Measurements from ENCODE around the gene HABP4. TPM values are rescaled to one million over a fixed set of nuclear protein-coding genes. Genes with fewer than 3 reads are reported as not detected.

The HABP4 gene
- total and polyA plus RNA-seq, 10 donors = 6.3 to 10.6 (median 7.7) TPM

DNA sequence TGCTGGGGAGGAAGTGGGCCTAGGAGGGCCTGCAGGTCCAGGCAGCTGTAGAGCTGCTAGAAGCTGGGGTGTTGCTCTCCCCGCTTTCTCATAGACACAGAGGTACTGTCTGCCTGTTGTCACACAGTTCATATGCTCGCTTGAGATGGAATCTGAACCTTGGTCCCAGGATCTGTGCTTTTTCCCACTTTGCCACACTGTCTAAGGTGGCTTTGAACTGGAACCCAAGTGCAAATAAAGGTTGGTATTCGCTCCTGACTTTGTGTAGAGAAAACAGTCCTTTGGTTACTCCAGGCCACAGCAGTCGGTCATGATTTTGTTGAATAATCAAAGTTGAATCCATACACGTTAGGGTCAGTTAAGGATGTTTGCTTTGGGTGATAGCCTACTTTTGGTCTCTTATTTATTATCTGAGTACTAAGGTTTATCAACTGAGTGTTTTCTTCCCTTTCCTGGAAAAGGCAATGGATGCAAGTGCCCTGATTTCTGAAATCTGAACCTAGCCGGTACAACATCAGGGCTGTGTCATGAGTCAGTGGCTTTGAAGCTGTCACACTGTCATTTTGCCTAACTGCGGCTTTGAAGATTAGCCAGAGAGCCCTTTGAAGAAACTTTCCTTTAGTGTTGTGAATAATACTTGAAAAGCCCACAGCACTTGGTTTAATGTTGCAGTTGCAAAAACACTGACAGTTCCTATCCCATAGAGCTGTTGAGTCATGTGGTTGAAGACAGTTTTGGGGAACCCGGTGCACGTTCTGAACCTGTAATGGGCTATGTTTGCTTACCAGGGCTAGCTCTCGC, 41.3 kb downstream of the HABP4 start:
- intact Hi-C loops (cut with DNase I; ENCODE audit: low total_unique reads) = no loop called here
- Histone ChIP-seq H3K4me1 (peaks cover 0 to 11% (median 0%) of the 10 kb centered on the region in 6 donors), H3K36me3 (peaks cover 0 to 67% (median 40%) of the 10 kb centered on the region in 6 donors), H3K27ac (no peak overlapping the region), H3K4me3 (no peak overlapping the region), H3K9me3 (no peaks in the 10 kb centered on the region), H3K27me3 (replicated peaks in 1 of 7) (no peaks in the 10 kb centered on the region)
- TF ChIP-seq, protein P1, sequence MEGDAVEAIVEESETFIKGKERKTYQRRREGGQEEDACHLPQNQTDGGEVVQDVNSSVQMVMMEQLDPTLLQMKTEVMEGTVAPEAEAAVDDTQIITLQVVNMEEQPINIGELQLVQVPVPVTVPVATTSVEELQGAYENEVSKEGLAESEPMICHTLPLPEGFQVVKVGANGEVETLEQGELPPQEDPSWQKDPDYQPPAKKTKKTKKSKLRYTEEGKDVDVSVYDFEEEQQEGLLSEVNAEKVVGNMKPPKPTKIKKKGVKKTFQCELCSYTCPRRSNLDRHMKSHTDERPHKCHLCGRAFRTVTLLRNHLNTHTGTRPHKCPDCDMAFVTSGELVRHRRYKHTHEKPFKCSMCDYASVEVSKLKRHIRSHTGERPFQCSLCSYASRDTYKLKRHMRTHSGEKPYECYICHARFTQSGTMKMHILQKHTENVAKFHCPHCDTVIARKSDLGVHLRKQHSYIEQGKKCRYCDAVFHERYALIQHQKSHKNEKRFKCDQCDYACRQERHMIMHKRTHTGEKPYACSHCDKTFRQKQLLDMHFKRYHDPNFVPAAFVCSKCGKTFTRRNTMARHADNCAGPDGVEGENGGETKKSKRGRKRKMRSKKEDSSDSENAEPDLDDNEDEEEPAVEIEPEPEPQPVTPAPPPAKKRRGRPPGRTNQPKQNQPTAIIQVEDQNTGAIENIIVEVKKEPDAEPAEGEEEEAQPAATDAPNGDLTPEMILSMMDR (IDR thresholded peaks at IDR 0.05 in 8 of 11, conservative IDR thresholded peaks at IDR 0.05 in 3 of 11) = no peak
- TF ChIP-seq POLR2A (IDR thresholded peaks at IDR 0.05) (no peak), POLR2AphosphoS5 (IDR thresholded peaks at IDR 0.05) (no peak)
- DNase-seq = no peak
- WGBS, 5 donors = 85 to 89% (median 89%) methylated on average over 10 of the region's 10 CpGs

DNA sequence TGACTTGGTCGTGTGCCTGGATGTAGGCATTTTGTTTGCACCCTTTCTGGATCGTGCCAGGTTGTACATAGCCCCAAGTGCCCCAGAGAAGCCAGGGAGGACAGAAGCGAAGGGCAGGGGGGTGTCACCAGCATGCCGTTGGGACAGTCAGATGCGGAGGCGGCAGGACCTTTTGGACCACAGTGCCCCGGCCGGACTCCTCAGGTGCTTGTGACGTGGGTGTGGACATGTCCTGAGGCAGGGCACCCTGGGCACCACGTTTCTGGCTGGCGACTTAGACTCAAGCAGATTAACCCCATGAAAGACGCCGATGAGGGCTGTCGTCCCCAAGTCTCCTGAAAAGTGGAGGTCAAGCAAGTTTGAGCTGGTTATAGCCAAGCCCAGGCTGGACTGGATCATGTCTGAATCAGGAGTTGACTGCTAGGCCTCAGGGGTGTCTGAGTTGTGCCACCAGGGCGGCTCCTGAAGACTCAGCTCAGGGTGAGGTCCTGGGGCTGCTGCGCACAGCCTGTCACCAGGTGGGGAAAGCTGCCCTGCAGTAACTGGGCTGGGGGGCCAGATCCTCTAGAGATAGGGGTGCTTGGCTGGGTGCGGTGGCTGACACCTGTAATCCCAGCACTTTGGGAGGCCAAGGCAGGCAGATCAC, 42.0 kb downstream of the HABP4 start:
- Histone ChIP-seq H3K9me3 (no peaks in the 10 kb centered on the region), H3K4me3 (no peak overlapping the region), H3K27ac (no peak overlapping the region), H3K4me1 (peaks cover 0 to 4% (median 0%) of the 10 kb centered on the region in 6 donors), H3K36me3 (peaks cover 0 to 67% (median 40%) of the 10 kb centered on the region in 6 donors), H3K27me3 (replicated peaks in 1 of 7) (no peaks in the 10 kb centered on the region)
- intact Hi-C loops (cut with DNase I; ENCODE audit: low total_unique reads) = no loop called here
- TF ChIP-seq, protein P1 (IDR thresholded peaks at IDR 0.05 in 8 of 11, conservative IDR thresholded peaks at IDR 0.05 in 3 of 11) = no peak
- TF ChIP-seq POLR2A (IDR thresholded peaks at IDR 0.05) (no peak), POLR2AphosphoS5 (IDR thresholded peaks at IDR 0.05) (no peak)
- no peak for DNase-seq
- WGBS, 5 donors = 90 to 97% (median 93%) methylated on average over 6 to 17 of the region's 17 CpGs

DNA sequence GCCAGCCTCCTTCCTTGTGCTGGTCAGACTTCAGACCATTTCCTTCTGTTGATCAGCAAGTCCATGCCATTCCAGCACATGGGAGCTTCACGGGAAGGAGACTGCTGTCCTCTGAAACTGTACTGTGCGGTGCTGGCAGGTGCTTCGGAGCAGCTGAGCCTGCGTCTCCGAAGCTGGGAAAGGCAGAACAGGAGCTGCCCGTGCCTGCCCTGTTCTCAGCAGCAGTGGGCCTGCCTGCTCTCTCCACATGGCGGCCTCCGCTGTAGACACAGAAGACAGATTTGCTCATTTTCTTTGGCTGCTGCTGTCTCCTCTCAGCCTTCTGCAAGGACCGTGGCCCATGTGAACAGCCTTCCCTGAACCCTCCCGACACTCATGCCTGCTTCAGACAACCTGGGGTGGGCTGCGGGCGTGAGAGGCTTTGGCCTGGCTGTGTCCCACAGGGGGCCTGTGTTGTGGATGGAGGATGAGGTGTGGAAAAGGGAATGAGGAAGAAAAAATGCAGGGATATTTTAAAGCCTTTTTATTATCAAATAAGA, 43.1 kb downstream of the HABP4 start:
- H3K4me3 ChIP-seq = no peak overlapping the region
- TF ChIP-seq POLR2A (IDR thresholded peaks at IDR 0.05) (no peak), POLR2AphosphoS5 (IDR thresholded peaks at IDR 0.05) (no peak)
- TF ChIP-seq, protein P1 (IDR thresholded peaks at IDR 0.05 in 8 of 11, conservative IDR thresholded peaks at IDR 0.05 in 3 of 11) = no peak
- no peaks in the 10 kb centered on the region for H3K9me3 ChIP-seq
- no peaks in the 10 kb centered on the region for H3K27me3 ChIP-seq (replicated peaks in 1 of 7)
- no peak overlapping the region for H3K27ac ChIP-seq
- DNase-seq = no peak
- H3K4me1 ChIP-seq = no peaks in the 10 kb centered on the region
- H3K36me3 ChIP-seq = peaks cover 0 to 59% (median 37%) of the 10 kb centered on the region in 6 donors
- WGBS, 5 donors = 91 to 98% (median 94%) methylated on average over 6 to 12 of the region's 12 CpGs
- intact Hi-C loops (cut with DNase I; ENCODE audit: low total_unique reads) = no loop called here

DNA sequence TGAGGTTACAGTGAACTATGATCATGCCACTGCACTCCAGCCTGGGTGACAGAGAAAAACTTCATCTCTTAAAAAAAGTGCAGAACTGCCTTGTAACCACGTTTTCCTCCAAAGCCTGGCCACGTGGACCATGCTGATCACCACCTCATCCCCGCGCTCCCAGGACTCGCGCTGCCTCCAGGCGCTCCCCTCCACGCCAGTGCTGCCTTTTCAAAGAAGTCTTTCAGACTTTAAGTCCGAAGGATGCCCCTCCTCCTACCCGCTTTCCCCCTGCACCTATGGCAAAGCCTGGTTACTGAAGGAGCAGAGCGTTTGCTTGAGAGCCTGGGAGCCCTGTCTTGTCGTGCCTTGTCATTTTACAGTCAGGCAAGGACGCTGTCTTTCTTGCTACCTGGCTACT, 43.8 kb downstream of the HABP4 start:
- 84 to 88% (median 85%) methylated on average over 13 of the region's 13 CpGs for WGBS, 5 donors
- DNase-seq = no peak

More for the DNA sequence above, 43.8 kb downstream of the HABP4 start:
- H3K9me3 ChIP-seq = no peaks in the 10 kb centered on the region
- no peak overlapping the region for H3K4me3 ChIP-seq
- intact Hi-C loops (cut with DNase I; ENCODE audit: low total_unique reads) = no loop called here
- no peak overlapping the region for H3K27ac ChIP-seq
- TF ChIP-seq, protein P1 (IDR thresholded peaks at IDR 0.05 in 8 of 11, conservative IDR thresholded peaks at IDR 0.05 in 3 of 11) = no peak
- TF ChIP-seq POLR2A (IDR thresholded peaks at IDR 0.05) (no peak), POLR2AphosphoS5 (IDR thresholded peaks at IDR 0.05) (no peak)
- H3K27me3 ChIP-seq (replicated peaks in 1 of 7) = no peaks in the 10 kb centered on the region
- H3K36me3 ChIP-seq = peaks cover 0 to 52% (median 31%) of the 10 kb centered on the region in 6 donors
- H3K4me1 ChIP-seq = no peaks in the 10 kb centered on the region

All from spleen (tissue), 11 donors.